ENCODE results near the gene AEBP1. TPM values are rescaled to one million over a fixed set of nuclear protein-coding genes. Genes with fewer than 3 reads are reported as not detected.

The AEBP1 gene
- total RNA-seq, 4 donors from 2014 or later = 20.1 to 127 (median 58.0) TPM

DNA sequence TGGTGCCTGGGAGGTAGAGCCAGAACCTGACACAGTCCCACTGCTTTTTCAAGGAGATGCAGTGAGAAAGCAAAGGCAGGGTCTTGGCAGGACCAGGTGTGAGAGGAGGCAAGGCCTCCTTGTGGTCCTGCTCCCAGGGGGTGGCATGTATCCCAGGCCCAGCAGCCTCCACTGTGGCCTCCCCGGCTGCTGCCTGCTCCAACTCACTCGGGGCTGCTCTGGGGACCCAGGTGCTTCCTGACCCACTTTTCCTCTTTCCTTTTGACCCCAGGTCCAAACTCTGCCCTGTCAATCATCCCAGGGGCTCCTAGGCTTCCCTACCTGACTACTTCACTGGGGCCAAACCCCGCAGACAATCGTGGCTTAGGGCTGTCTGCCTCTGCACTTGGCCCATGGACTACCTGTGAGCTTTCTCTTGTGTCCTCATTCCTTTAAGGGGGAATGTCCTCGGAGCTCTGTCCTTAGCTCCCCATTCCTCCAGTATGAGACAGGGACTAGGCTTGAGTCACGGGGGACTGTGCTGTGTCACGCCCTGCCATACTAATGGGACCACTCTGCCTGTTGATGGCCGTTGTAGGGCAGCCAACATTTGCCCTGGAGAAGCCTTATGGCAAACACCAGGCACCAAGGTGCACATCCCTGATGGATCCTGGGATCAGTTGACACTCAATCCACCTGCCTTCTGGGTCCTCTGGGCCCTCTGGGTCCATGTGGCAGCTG lies 1.1 kb upstream of the AEBP1 start:
- H3K4me3 ChIP-seq = no peak overlapping the region
- no peak for TF ChIP-seq POLR2A (IDR thresholded peaks at IDR 0.05)
- TF ChIP-seq, protein P1, sequence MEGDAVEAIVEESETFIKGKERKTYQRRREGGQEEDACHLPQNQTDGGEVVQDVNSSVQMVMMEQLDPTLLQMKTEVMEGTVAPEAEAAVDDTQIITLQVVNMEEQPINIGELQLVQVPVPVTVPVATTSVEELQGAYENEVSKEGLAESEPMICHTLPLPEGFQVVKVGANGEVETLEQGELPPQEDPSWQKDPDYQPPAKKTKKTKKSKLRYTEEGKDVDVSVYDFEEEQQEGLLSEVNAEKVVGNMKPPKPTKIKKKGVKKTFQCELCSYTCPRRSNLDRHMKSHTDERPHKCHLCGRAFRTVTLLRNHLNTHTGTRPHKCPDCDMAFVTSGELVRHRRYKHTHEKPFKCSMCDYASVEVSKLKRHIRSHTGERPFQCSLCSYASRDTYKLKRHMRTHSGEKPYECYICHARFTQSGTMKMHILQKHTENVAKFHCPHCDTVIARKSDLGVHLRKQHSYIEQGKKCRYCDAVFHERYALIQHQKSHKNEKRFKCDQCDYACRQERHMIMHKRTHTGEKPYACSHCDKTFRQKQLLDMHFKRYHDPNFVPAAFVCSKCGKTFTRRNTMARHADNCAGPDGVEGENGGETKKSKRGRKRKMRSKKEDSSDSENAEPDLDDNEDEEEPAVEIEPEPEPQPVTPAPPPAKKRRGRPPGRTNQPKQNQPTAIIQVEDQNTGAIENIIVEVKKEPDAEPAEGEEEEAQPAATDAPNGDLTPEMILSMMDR (IDR thresholded peaks at IDR 0.05) = no peak
- no peak for DNase-seq
- H3K27me3 ChIP-seq = peaks cover 0 to 6% of the 10 kb centered on the region in 2 donors
- peak overlapping the region in 3 of 4 donors; percentile 71 to 85 (median 76) for H3K27ac ChIP-seq
- H3K4me1 ChIP-seq = peaks cover 0 to under 1% (median 0%) of the 10 kb centered on the region in 4 donors
- H3K9me3 ChIP-seq = no peaks in the 10 kb centered on the region
- H3K36me3 ChIP-seq = no peaks in the 10 kb centered on the region

DNA sequence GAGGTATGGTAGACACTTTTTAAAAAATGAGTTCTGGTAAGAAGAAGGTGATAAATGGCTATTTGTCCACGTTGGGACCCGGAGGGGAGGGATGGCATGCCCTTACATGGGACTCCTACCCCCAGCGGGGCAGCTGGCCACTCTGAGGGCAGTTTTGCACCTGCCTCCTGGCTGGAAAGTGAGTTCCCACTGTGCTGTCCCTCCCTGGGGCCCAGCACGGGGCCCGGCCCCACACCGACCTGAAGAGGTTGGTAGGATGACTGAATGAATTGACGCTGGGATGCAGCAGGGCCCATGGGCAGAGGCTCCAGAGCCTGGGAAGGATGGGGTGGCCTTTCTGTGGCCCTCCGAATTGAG lies 601 bp upstream of the AEBP1 start:
- TF ChIP-seq, protein P1 (IDR thresholded peaks at IDR 0.05) = no peak
- TF ChIP-seq POLR2A (IDR thresholded peaks at IDR 0.05) = no peak
- DNase-seq = no peak
- Histone ChIP-seq H3K36me3 (no peaks in the 10 kb centered on the region), H3K4me3 (peak overlapping the region in 2 of 4 donors; percentile 53 to 60), H3K9me3 (no peaks in the 10 kb centered on the region), H3K27me3 (peaks cover 0 to 6% of the 10 kb centered on the region in 2 donors), H3K27ac (peak overlapping the region; percentile 64 to 85 (median 74)), H3K4me1 (no peaks in the 10 kb centered on the region)

DNA sequence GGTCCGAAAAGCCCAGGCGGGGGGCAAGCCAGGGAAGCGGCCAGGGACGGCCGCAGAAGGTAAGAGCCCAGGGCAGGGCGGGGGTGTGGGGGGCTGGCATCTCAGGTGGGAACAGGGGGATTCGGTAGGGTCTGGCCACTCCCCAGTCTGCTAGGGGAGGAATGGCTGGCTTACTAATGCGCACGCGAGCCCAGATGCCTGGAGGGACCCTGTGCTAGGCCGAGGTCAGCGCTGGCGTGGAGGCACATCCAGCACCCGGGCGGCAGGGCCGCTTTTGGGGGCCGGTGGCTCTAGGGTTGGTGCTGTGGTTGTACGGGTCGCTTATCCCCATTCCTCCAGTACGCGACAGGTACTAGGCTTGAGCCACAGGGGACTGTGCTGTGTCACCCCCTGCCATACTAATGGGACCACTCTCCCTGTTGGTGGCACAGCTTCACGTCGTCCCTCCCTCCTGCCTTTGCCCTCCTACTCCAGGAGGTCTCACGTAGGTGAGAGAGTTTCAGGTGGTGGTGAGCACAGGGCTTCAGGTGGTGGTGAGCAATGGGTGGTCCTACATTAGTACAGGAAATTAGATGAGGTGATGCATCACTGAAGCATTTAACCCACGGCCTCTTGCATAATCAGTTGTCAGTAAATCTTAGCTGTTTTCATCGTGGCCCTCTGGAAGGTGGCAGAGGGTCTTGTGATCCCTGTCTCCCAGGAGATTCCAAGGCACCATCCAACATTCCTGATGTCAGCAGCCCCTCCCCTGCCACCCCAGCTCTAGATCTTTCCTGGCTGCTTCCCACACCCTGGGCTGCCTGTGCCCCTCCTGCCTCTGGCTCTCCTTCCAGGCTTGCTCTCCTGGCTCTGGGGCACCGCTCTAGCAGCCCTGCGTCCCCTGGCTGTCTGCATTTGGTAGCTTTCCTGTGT lies 971 bp downstream of the AEBP1 start:
- Histone ChIP-seq H3K36me3 (peaks cover 0 to 5% (median 0%) of the 10 kb centered on the region in 3 donors), H3K4me3 (peak overlapping the region; percentile 28 to 60 (median 54)), H3K9me3 (no peaks in the 10 kb centered on the region), H3K4me1 (no peaks in the 10 kb centered on the region), H3K27me3 (peaks cover 0 to 6% of the 10 kb centered on the region in 2 donors), H3K27ac (peak overlapping the region; percentile 64 to 85 (median 74))
- DNase-seq = peak in 1 of 3 donors; percentile 60
- TF ChIP-seq, protein P1 (IDR thresholded peaks at IDR 0.05) = no peak
- no peak for TF ChIP-seq POLR2A (IDR thresholded peaks at IDR 0.05)

DNA sequence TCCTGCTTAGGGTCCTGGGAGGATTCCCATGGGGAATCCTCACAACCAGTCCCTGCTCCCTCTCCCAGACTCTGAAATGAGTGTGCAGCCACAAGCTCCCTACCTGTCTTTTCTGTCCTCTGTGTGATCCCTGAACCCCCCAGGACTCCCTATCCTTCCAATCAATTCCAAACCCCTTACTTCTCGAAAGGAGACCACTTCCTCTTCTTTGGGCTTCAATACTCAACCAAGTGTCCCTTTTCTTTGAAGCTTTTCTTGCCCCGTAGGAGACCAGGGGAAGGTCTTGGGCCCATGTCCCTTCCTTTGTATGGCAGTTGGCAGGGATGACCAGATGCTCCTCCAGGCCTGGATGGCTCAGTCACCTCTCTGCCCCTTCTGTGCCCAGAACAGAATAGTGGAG lies 1.7 kb downstream of the AEBP1 start:
- H3K9me3 ChIP-seq = no peaks in the 10 kb centered on the region
- H3K36me3 ChIP-seq = peaks cover 0 to 5% (median 0%) of the 10 kb centered on the region in 3 donors
- no peak for DNase-seq
- H3K27ac ChIP-seq = peak overlapping the region in 3 of 4 donors; percentile 71 to 85 (median 76)
- H3K27me3 ChIP-seq = peaks cover 0 to 6% of the 10 kb centered on the region in 2 donors
- no peaks in the 10 kb centered on the region for H3K4me1 ChIP-seq
- peak overlapping the region in 2 of 4 donors; percentile 53 to 56 for H3K4me3 ChIP-seq
- TF ChIP-seq, protein P1 (IDR thresholded peaks at IDR 0.05) = no peak
- no peak for TF ChIP-seq POLR2A (IDR thresholded peaks at IDR 0.05)

DNA sequence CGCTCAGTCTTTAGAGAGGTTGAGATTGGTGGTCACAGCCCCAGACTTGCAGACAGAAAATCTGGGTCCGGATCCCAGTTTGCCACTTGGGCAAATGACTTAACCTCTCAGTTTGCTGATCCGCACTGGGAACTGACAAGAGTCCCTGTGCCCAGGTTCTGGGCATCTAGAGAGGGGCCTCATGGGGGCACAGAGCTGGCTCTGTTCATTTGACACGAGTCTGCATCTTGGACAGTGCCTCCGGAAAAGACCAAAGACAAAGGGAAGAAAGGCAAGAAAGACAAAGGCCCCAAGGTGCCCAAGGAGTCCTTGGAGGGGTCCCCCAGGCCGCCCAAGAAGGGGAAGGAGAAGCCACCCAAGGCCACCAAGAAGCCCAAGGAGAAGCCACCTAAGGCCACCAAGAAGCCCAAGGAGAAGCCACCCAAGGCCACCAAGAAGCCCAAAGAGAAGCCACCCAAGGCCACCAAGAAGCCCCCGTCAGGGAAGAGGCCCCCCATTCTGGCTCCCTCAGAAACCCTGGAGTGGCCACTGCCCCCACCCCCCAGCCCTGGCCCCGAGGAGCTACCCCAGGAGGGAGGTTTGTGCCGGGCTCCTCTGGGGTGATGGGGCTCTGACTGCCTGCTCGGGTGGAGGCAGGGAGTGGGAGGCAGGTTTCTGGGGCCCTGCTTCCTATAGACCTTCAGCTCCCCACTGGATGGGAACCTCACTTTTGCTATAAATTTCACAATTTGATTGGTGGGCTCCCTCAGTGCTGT lies 2.3 kb downstream of the AEBP1 start:
- H3K27me3 ChIP-seq = peaks cover 0 to 6% of the 10 kb centered on the region in 2 donors
- H3K9me3 ChIP-seq = no peaks in the 10 kb centered on the region
- peaks cover 0 to 5% (median 0%) of the 10 kb centered on the region in 3 donors for H3K36me3 ChIP-seq
- peak overlapping the region in 1 of 4 donors; percentile 25 for H3K27ac ChIP-seq
- no peak for DNase-seq
- peak overlapping the region in 1 of 4 donors; percentile 56 for H3K4me3 ChIP-seq
- H3K4me1 ChIP-seq = no peaks in the 10 kb centered on the region
- no peak for TF ChIP-seq POLR2A (IDR thresholded peaks at IDR 0.05)
- TF ChIP-seq, protein P1 (IDR thresholded peaks at IDR 0.05) = no peak
